Activated naive CD4-positive, alpha-beta T cell treated with anti-CD3 and anti-CD28 coated beads, Interleukin-2, amount 50 U/mL, for 16 hours (primary cell): ENCODE results near the gene NIN.
A peak's percentile ranks its signal among the peaks of the same experiment; 100 is the strongest.
"Not testable (repeated sequence)": the region's sequence is repeated elsewhere in the genome, so short reads cannot be mapped to it uniquely, and the experiment has no call there.

Experiments used
- DNase-seq: peaks from one replicate; pipeline ENCODE4 v3.0.0-alpha.2; 2020

NIN gene

GRCh38 chr14:50816395-50817047 lies 14.4 kb downstream of the NIN start:
- DNase-seq = no peak

DNA sequence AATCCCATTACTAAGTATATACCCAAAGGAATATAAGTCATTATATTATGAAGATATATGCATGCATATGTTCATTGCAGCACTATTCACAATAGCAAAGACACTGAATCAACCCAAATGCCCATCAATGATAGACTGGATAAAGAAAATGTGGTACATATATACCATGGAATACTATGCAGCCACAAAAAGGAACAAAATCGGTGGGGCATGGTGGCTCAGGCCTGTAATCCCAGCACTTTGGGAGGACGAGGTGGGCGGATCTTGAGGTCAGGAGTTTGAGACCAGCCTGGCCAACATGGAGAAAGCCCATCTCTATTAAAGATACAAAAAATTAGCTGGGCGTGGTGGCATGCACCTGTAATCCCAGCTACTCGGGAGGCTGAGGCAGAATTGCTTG lies 15.4 kb downstream of the NIN start:
- DNase-seq = not testable (repeated sequence)

- DNase-seq = not testable (repeated sequence)
These were observed 15.9 kb downstream of the NIN start for GRCh38 chr14:50815058-50815457.

DNA sequence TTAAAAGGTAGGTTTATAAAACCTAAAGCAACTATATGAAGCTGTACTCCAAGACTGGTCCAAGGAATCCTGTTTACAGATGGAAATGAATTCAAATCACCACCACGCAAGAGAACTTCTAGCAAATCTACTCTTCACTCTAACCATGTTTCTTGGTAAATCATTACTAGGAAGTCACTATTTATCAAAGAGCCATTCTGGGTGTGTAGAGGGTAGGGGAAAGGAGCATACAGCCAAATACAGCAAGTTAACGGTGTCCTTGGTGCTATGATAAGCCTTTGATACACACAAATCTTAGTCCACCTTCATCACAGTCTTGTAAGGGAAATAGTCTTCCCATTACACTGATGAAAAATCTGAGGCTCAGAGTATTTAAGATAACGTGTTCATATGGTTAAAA lies 16.8 kb downstream of the NIN start:
- DNase-seq = no peak

DNA sequence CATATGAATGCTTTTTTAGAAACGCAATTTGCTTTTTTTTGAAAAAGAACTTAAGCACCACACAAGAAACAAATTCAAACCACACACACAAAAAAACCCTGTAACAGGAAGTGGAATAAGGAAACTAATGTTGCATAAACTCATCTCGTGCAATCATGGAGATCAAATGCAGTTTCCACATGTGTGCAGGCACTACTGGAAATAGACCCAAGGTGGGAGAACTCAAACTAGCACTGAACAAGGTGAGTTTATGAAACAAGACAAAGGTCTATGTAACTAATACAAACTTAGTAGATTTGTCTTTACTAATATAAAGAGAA lies 17.5 kb downstream of the NIN start:
- no peak for DNase-seq

GRCh38 chr14:50812856-50813543 lies 18.0 kb downstream of the NIN start:
- peak; percentile 42 for DNase-seq

DNA sequence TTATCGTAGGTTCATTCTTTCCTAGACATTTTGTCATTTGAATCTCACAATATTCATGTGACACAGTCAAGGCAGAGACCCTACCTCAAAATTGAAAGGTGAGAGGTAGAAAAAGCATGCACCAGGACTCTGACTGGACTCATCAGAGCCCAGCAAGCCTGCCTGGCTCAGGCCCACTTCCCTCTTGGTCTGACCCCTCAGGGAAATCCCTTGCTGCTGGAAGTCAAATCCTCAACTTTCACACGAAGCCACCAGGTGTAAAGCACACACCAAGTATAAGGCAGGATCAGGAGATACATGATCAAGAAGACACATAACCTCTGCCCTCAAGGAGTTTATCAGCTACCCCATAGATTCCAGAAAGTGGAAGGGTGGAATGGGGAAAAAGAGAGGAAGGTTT lies 18.8 kb downstream of the NIN start:
- DNase-seq = no peak

DNA sequence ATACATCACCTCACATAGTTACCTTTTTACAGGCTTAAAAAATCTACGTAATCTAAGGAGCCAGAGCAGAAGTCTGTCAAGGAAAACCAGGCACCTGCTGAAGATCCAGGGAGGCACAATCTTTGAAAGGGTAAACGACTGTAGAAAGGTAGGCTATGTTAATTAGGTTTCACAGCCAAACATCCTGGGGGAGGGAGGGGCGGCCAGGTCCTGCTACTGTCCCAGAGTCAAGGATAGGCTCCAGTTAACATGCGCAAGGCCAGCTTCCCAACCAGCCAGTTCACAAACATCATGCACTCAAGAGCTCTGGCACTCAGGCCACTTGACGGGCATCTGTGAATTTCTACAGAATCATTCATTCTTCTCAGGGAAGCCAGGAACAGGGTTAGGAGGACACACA lies 22.9 kb downstream of the NIN start:
- no peak for DNase-seq

DNA sequence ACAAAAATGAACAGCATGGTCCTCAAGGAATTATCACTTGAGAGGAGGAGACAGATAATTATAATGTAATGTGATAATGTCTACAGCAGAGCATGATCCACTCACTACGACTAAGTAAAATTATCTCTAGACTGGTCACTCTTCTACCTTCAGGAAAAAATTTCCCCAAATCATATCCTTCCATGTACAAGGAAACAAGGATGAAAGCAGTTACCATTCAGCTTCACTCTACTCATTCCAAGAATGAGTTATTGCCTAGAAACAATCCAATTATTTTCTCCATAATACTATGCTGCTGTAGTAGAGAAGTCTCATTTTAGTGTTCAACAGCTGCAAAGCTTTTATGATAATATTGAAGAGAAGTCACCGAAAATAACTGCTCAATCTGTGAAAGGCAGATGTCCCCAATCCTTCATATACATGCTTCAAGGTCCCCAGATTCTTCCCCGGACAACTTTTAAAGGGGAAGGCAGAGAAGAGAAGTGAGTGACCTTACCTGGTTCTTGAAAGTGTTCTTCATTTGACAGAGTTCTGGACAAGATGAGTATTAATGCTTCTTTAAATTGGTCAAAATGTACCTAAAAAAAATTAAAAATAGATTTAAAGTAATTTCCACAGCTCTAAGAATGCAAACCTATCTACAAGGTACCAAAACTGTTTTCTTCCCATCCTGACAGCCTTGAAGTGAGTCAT lies 24.6 kb downstream of the NIN start:
- no peak for DNase-seq

DNA sequence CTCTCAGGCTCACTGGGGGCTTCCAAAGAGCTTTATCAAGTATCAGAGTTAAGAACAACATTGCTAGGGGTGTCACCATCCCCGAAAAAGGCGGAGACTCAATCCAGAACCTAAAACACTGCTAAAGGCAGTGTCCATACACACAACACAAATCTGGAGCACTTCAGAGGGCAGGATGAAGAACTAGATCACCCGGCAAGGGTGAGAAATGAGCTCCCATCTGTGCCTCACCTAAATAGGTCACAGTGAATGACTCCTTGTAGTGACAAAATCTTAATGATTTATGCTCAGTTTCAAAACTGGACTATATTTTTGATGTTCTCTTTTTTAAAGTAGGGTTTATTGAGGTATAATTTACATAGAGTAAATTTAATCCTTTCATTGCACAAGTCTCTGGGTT lies 25.6 kb downstream of the NIN start:
- DNase-seq = no peak

GRCh38 chr14:50804181-50804721 lies 26.7 kb downstream of the NIN start:
- DNase-seq = no peak

DNA sequence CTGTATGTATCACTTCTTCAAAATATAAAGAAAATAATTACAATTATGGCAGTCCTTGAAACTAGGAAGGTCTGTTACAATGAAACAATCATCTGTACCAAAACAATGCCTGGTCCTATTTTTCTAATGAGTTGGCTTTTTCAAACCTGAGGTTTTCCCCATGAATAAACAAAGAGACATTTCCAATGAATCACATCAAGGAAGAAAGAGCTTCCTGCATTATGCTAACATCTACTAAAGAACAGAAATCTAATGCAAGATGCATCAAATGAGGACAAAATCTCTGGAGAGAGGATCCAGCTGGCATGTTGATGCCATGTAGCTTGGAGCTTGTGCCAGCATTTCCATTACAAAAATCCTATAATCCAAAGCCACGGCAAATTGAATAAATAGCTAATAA lies 29.3 kb downstream of the NIN start:
- no peak for DNase-seq

GRCh38 chr14:50800032-50800431 lies 30.9 kb downstream of the NIN start:
- DNase-seq = no peak

DNA sequence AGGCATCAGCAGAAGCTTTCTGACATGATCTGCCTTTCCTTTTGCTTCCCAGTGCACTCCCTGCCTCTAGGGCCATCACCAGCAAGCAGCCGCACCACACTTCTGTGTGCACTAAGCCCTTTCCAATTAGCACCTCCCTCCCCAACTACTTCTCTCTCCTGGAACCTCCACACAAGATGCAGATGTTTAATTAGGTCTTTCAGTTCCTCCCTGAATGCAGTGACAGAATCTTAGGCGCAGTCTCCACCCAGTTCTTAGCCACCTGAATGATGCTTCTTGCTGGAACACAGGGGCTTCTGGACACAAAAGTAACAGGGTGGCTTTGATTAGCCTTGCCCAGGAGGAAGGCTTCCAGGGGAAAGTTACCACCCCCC lies 32.9 kb downstream of the NIN start:
- DNase-seq = no peak

DNA sequence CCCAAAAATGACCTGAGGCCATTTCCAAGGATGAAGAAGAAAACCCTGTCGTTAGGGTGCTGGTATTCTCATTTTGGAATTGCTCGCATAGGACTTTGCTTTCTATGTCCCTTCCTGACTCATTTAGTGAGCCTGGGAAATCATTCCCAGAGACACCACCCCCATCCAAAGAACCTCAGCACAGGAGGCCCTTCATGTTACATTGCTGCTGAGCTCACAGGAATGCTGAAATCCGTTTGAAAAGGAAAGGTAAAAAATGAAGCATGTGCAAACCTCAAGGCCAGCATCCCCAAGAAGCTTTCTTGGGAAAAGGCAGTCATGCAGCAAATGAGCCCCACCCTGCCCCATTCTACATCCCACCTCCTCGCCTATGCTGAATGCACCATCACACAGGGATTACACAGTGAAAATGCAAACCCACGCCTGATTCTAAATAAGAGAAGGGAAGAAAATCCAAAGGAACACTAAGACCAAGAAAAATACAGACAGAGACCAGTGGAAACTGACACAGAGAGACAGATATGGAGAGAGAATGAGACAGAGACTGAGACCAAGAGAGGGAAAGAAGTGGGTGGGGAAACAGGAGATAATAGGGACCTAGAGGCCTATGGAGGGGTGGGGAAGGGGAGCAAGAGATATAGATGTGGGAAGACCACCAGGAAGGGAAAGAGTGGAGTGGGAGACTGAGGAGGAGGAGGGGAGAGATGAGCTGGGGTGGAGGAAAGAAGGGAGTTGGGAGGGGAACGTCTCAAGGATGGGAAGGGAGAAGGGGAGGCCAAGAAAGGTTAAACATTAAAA lies 33.5 kb downstream of the NIN start:
- DNase-seq = no peak

GRCh38 chr14:50796390-50796789 lies 34.6 kb downstream of the NIN start:
- DNase-seq = no peak

- DNase-seq = no peak
These were observed 35.1 kb downstream of the NIN start for GRCh38 chr14:50795909-50796308.

GRCh38 chr14:50795142-50795541 lies 35.8 kb downstream of the NIN start:
- no peak for DNase-seq

DNA sequence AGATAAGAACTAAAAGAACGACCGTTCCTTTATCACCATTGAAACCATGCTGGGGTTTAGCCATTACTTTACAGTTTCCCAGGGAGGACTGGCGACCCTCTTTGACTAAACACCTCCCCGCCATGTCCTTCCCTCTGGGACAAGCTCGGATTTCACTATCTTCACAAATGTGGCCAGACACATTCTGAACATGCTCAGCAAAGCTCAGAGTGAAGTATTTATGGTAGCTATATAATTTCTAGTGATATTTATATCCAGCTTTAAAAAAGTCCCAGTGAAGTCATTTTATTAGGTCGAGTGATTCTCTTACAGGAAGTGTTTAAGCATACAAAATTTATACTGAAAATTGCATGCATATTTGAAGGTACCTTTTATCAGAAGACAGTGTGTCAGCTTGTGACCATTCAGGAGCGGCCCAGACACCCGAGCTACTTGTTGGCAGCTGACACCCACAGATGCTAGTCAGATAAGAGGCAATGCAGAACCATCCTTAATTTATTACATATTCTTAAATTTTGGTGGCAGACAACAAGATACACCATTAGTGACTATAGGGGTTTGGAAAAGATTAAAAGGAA lies 36.8 kb downstream of the NIN start:
- DNase-seq = no peak

DNA sequence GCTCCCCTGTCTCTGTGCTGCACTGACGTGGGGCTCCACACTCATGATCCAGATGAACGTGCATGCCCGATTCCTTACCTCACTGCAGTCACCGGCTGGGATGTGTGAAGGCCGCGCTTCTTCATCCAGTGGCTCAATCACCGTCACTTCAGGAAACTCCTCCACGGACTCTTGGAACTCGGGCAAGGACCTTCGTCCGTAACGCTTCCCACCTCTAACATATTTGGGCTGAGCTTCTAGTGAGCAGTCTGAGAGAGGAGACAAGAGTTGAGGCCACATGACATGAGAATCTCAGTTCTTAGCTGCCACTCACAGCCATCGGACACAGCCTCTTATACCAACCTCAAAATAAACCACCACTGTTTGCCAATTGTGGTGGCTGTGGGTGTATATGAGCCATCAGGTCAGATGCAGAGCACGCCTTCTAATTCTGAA lies 38.3 kb downstream of the NIN start:
- no peak for DNase-seq

GRCh38 chr14:50792051-50792477 lies 38.9 kb downstream of the NIN start:
- no peak for DNase-seq

DNA sequence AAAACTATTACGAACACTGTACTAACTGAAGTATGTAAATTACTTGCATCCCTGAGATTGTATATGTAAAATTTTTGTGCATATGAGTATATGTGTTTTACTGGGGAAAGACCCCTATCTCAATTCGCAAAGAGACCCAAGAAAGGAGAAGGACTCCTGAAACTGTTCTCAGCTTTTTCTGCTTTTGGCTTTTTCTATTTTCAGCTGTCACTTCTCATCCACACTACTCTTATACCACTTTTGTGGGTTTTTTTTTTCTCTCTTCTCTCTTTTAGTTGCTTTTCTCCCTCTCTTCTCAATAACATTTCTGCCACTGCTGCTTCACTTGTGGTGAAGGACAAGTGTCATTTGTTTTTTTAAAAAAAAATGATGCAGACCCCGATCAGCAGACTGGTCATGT lies 39.8 kb downstream of the NIN start:
- no peak for DNase-seq

GRCh38 chr14:50790589-50790988 lies 40.4 kb downstream of the NIN start:
- no peak for DNase-seq
